ENCODE data around the gene ESD.
"Not testable (repeated sequence)": the region's sequence is repeated elsewhere in the genome, so short reads cannot be mapped to it uniquely, and the experiment has no call there.

ESD gene, protein sequence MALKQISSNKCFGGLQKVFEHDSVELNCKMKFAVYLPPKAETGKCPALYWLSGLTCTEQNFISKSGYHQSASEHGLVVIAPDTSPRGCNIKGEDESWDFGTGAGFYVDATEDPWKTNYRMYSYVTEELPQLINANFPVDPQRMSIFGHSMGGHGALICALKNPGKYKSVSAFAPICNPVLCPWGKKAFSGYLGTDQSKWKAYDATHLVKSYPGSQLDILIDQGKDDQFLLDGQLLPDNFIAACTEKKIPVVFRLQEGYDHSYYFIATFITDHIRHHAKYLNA

DNA sequence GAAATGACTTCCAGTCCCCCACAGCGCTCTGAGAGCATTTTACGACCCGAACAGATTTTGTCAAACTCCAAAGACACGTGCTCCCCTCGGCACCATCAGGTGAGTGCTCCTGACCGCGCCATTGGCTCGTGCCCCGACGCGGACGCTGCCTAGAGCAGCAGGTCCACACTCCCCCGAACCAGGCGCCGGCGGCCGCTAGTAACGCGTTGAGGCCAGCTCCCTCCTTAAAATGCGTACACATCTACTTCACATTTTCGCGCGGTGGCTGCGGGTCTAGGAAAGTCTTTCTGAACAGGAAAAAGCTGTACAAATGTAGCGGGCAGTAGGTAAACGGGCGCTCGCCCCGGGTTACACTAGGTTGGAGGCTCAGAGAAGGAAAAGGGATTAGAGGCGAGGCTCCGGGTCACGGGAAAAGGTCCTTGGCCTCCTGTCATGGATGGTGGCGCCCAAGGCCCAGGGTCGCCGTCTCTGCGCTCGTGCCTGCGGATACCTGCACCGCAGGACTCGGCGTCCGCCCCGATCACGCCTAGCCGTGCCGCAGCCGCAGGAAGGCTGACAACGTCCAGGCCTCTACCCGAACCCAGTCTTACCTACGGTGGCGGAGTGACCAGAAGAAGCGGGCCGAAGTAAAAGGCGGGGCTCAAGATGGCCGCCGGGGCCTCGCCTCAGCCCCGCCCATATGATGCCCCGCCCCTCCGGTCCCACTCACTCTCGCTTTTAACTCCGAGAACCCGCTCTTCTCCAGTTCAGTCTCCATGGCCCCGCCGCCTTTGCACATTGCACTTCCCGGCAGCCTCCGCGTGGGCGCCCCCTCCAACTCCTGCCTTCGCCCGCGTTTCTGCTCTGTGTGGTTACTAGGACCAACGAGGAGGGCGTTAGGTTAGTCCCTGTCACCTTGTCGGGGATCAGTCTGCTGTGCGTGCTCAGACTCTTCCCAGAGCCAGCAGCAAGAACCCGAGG, at the start of gene ESD:
Gene ESD, minus strand, starts transcription at position 647 of the 960 bp plus-strand sequence. CDS start 5,748 bp downstream, outside the sequence.
- peak; percentile 95 for DNase-seq

DNA sequence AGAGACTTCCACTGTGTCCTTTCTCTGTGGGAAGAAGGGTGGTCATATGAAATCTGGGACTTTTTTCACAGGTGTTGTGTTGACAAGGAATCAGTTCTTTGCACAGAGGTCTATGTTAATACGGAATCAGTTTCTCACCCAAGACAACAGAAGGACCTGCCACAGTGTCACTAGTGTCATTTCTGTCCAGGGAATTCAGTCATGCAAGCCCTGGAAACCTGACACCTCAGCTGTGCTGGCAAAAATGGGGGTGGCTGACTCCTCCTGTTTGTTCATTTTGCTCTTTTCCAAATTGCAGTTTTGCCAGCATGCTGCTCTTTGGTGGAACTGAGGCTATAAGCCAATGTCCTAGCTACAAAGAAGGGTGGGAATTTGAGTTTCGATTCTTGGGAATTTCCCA, 49.8 kb upstream of the ESD start:
- no peak for DNase-seq

DNA sequence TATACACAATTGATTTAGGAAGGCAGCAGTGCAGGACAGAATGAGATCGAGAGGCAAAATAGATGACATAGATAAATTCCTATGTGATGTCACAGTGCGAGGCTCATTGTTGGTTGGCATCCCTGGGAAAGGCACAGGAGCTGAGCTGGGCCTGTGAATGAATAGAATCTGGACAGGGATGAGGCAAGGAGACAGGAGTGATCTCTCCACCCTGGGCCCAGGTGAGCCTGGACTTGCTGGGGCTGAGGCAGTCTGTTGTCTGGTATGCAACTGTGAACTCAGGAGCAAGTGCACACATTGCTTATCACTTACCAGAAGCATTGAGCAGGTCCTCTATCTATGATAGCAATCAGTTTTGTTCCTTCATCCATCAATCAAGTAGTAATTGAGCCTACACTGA, 48.2 kb upstream of the ESD start:
- no peak for DNase-seq

DNA sequence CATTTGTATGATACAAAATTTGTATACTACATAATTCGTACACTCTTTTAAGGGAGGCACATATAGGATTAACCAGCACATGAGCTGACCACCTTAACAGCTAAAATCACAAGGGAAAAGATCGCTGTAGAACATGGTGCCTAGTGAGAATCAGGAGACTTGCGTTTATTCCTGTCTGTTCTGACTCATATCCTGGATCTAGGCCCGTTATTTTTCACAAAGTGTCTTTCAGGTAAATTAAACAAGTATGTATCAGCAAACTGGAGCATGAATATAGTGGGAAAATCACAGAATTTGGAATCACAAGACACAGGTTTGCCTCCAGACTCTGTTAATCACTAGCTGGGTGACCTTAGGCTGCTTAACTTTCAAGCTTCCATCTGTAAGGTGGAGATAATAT, 47.5 kb upstream of the ESD start:
- DNase-seq: no peak

DNA sequence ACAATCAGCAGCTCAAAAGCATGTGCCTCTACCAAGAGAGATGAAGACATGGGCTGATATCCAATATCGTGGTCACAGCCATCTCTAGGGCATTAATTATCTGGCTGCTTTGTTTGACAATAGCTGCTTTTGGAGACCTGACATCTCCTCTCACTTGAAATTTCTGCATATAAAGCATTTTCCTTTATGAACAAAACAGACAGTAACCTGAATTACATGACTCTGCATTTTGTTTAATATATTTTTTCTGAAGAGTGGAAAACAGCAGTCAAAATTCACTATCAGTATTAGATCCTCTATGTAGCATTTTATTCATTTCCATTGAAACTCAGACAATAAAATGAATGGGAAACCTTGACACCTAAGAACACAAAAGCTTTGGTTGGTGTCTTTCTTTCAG, 42.4 kb upstream of the ESD start:
- no peak for DNase-seq

DNA sequence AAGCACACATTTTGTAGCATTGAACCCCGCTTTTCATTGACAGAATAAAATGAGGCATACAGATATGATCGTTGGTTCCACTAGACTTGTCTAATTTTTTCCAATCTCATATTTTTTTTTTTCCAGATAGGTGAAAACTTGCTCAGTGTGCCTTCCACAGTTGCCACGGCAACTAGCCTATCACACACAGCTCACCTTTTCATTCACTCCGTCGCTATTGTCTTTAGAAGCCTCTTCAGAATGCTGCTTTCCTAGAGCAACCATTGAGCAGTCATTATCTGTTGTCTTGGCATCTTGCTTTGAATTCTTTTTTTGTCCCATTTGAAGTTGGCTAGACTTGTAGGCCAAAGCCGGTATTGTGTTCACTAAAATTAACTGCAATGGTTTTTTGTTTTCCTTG, 37.7 kb upstream of the ESD start:
- DNase-seq: no peak

DNA sequence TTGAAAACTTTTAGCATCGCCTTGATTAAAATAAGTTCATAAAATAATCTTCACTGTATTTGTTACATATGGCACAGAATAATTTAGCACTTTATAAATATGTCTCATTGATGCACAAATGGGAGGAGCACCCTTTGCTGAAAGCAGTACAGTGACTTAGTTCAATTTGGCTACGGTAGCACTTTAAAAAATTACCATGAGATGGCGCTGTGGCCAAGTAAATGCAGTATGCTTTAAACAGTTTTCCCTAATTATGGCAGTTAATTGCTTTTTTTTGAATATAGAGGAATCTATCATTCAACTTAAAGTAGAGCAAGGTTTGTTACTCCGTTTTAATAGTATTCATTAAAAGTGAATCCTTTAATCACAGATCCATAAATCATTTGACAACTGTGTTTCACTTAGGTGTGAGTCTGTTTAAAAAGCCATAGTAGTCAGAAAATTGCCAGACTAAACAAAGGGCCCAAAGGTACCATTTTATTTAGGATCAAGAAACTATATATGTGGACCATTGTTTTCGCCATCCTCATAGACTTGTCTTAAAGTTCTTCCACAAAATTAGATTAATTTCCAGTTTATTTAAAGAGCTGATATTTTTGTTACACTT, 34.7 kb upstream of the ESD start:
- DNase-seq: no peak

DNA sequence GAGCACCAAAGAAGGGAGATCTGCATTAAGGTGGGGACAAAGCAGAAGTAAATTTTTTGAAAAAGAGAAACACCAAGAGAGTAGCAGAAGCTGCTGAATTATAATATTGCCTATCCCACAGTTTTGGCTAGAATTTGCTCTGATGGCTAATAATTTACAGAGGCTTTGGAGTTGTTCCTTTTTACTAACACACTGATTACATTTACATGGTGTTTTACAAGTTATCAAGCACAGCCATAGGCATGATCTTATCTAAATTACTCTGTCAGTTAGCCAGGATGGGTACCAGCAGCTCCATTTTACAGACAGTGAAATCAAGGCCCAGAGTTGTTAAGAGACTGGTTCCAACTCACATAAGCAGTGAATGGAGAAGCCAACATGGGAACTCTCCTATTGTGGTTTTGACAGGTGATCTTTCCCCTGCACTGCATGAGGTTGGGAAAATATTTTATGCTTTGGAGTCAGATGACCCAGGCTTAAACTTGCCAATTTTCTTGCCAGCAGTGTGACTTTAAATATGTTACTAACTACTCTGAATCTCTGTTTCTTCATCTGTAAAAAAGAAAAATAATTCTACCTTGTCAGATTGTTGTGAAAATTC, 33.5 kb upstream of the ESD start:
- DNase-seq: no peak

DNA sequence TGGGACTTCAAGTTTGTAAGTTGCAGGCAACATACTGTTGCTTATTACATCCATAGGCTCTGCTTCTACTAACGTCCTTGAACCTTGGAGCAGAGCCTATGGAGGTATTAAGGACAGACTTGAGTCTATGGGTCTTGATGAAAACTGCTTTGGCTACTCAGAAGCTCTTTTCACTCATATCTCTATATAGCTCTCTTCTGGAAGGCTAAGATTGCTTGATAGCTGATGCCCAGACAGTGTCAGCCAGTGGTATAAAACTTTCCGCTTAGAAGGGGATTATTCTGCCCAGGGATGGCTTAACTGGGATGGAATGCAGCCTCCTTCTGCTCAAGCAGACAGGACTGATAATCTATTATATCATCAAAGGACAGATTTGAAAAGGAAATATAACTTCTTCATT, 25.6 kb upstream of the ESD start:
- no peak for DNase-seq

DNA sequence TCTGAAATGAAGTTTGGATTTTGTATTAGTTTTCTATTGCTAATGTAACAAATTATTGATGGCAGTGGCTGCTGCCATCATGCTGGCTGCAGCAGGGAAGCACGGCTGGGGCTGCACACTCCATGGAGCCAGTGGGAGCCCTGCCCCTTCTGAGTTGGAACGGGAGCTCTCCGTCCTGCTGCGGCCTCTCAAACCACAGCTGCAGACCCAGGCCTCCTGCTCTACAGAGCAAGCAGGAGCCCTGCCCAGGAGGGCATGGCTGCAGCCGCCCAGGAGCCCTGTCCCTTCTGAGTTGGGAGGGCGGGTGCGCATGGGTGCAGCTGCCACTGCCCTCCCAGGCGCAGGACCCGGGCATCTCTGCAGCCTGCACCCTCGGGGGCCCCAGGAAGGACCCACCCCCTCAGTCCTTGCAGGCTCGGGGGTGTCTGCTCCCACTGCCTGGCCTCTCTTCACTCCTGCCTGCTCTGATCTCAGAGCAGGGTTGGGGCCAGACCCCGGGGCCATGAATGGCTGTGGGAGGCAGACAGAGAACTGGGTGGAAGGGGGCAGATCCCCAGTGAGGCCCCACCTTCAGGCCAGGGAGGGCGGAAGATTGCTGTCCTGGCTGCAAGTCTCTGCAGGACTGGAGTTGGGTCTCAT, 21.0 kb upstream of the ESD start:
- no peak for DNase-seq

DNA sequence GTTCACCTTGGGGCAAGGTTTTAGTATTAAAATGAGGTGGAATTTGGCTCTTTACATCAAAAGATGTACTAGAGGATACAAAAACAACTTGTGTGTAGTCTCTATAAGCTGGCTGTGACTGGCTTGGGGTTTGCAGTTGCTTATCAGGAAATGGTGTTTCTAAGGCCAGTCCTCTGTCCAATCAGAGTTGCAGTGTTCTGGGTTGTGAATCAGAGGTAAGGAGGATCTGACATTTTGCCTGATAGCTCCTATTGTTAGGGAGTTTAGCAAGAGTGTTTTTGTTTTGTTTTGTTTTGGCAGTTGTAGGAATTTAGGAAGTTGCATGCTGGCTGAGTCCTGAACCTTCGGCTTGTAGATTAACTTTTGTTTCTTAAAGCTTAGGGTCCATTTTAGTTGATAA, 20.1 kb upstream of the ESD start:
- DNase-seq: no peak

DNA sequence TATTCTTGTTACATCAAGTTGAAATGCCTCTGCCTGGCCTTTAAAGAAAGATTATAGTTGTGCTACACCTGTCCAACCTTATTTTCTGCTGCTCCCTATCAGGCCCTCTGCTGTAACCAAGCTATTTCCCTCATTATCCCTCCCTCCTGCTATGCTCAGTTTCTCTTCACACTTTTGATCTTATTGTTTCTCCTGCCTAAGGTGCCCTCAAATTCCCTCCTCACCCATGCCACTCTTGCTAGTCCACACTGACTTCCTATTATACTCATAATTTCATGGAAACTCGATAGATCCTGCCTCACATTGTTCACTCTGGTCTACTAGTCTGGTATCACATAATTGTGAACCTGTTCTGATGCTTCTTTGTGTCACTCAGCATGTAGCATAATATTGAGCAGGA, 19.4 kb upstream of the ESD start:
- DNase-seq: no peak

DNA sequence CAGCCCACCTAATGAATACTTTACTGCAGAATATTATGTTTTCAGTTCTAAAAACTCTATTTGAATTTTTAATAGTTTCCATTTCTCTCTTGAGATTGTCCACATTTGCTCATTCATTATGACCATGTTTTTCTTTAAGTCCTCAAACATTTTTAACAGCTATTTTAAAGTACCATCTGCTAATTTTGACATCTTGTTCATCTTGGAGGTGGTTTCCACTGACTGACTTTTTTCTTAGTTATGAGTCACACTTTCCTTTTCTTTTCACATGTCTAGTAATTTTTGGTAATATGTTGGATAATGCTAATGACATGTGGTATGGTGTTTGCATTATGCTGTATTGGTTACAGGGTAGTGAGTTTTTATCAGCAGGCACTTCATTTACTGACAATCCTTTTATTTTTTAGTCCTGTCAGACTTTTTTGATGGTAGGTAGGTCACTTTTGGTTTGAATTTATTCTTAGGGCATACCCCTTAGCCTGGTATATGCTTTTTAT, 15.4 kb upstream of the ESD start:
- no peak for DNase-seq

DNA sequence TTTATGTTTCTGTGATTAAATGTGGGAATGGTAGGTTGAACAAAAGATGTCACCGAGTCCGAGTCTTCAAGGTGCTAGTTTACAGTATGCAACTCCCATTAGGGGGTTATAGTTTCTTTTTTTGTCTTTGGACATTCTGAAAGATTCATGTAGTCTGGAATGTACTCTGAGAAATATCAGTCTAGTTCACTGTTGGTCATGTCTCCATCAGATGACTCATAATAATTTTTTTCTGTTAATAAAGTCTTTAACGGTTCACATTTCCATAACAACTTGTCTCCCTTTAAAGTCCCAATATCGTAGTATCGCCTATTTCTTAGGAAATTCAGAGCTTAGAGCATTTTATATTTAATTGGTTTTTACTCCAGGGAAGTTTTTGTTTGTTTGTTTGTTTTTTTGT, 13.5 kb upstream of the ESD start:
- no peak for DNase-seq

DNA sequence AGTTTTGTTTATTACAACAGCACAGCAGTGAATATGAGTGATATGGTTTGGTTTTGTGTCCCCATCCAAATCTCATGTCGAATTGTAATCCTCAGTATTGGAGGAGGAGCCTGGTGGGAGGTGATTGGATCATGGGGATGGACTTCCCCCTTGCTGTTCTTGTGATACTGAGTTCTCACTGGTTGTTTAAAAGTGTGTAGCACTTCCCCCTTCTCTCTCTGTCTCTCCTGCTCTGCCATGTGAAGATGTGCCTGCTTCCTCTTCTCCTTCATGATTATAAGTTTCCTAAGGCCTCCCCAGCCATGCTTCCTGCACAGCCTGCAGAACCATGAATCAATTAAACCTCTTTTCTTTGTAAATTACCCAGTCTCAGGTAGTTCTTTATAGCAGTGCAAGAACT, 8.0 kb upstream of the ESD start:
- DNase-seq: not testable (repeated sequence)

DNA sequence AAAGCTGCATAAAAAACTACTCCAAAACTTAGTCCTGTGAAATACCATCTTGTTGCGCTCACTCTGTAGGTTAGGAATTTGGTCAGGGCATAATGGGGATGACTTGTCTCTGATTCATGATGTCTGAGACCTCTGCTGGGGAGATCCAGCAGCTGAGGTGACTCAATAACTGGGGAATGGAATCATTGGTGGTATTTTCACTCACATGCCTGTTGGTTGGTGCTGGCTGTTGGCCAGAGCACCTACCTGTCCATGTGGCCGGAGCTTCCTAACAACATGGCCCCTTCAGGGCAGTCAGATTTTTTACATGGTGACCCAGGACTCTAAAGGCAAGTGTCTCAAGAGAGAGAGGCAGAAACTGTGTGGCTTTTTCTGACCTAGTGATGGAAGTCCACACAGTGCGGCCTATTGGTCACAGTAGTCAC, 7.4 kb upstream of the ESD start:
- no peak for DNase-seq

DNA sequence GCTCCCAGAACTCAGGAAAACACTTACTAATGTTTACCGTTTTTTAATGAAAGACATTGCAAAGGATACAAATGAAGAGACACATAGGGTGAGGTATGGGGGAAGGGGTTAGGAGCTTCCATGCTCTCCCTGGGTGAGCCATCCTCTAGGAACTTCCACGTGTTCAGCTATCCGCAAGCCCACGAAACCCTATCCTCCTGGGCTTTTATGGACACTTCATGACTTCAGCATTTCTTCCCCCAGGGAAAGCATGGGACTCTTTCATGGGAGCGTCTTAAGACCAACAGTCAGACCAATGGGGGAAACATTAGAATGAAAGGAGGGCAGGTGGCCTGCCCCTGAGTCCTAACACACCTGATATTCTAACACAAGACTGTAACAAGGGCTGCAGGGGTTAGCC, 6.6 kb upstream of the ESD start:
- DNase-seq: no peak

DNA sequence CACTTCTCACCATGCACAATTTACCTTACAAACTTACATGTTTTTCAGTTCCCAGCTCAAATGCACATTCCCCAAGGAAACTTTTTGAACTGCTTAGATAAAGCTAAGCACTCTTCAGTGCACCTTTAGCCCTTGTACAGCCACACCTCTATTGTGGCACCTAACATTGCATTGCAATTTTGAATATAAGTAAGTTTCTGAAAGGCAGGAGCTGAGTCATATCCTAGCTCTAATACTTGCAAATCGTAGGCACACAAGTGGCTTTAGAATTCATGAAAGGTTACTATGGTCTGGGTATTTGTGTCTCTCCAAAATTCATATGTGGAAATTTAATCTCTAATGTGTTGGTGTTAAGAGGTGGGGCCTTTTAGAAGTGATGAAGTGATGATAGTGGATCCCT, 4.9 kb upstream of the ESD start:
- DNase-seq: no peak

DNA sequence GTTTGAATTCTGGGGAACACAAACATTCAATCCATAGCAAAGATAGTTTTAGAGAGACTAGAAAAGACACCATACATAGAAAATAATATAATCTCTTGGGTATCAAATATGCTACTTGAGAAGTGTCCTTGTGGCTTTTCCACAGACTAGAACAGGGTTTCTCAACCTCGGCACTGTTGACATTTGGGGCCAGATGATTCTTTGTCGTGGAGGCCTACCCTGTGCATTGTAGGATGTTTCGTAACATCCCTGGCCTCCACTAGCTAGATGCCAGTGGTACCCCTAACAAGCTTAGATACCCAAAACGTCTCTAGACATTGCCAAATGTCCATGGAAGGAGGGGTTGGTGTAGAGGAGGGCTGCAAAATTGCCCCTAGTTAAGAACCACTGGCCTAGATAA, 2.2 kb upstream of the ESD start:
- DNase-seq: no peak

DNA sequence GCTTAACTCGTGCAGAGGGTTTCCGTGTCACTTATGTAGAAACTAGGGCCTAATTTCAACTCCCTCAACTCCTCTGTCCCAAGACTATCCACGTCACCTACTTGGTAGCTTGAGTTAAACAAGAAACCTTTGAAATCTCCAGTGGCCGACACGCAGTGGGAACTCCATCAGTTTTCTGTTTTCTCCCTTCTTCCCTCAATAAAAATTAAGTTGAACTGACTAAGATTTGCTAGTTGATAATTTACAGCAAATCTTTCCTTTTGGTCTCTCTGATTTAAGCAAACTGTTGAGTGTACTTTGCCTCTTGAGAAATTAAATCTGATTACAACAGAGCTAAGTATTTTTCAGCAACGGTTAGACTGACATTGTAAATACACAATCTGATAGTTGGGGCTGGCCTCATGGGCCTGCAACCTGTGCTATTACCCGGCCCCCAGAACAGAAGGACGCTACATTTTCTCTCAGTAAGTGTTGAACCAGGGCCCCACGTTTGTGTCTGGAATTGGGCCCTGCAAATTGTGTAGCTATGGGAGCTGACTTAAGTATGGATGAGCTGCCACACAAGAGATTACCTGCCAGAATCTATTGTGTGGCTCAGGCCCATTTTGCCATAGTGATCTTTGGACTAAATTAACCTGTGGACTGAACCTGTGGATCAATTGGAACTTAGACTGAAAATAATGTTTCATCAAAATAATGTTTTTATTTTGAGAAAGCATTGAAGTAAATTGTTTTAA, 708 bp upstream of the ESD start:
- DNase-seq: no peak

DNA sequence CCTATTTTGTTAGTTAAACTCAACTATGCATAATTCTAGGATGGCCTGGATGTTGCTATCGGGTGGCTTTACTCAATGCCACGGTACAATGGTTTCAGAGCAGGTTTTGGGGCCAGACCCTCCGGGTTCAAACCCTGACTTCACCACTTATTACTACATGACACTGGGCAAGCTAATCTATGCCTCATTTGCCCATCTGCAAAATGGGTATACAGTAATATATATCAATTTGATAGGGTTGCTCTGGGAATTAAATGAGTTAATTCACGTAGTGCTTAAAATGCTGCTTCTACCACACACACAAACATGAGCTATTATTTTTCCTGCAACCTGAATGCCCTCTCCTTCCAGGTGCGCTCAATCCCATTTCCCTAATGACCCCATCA, 839 bp downstream of the ESD start:
- DNase-seq: no peak

DNA sequence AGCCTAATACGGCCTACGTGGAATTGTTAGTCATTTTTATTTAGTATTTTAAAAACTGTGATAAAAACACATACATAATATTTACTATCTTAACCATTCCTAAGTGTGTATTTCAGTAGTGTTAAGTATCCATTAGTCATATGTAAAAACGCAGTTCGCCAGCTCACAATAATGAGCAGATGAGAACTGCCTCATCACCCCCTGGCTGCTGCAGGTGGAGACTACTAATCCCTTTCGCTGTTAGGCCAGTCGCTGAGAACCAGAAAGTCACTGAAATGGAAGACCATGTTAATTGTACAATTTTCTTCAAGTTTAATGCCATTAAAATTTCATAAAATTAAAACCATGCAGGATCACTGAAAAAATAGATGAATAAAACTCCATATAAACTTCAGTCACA, 1.6 kb downstream of the ESD start:
- DNase-seq: no peak

All from activated effector memory CD4-positive, alpha-beta T cell treated with anti-CD3 and anti-CD28 coated beads, Interleukin-2, amount 50 U/mL, for 16 hours (primary cell).